AG08395 (cell line): Measurements from ENCODE around the gene CHMP6.
"Not testable (repeated sequence)": the region's sequence is repeated elsewhere in the genome, so short reads cannot be mapped to it uniquely, and the experiment has no call there.

Source experiments
- DNase-seq: peaks from one replicate; pipeline ENCODE4 v3.0.0; 2012; ENCODE audit warnings: mixed read lengths, low spot score

Gene CHMP6

DNA sequence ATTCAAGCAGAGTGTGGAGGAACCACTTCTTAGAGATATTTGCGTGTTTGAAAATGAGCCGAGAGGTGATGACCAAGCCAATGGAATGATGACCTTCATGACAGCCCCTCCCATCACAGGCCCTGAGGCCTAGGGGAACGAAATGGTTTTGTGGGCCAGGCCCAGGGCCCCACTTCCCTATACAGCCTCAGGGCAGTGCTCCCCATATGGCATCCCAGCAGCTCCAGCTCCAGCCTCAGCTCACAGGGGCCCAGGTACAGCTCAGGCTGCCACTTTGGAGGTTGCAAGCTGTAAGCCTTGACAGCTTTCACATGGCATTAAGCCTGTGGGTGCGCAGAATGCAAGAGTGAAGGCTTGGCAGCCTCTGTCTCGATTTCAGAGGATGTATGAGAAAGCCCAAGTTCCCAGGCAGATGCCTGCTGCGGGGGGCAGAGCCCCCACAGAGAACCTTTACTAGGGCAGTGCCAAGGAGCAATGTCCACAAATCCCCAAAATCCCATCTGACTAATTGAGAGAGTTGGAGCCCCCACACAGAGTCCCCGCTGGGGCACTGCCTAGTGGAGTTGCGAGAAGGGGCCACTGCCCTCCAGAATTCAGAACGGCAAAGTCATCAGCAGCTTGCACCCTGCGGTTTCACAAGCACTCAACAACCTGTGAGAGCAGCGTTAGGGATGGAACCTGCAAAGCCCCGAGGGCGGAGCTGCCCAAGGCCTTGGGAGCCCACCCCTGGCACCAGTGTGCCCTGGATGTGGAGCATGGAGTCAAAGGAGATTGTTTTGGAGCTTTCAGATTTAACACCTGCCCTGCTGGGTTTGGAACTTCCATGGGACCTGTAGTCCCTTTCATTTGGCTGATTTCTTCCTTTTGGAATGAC lies 21.2 kb downstream of the CHMP6 start:
- DNase-seq: no peak

DNA sequence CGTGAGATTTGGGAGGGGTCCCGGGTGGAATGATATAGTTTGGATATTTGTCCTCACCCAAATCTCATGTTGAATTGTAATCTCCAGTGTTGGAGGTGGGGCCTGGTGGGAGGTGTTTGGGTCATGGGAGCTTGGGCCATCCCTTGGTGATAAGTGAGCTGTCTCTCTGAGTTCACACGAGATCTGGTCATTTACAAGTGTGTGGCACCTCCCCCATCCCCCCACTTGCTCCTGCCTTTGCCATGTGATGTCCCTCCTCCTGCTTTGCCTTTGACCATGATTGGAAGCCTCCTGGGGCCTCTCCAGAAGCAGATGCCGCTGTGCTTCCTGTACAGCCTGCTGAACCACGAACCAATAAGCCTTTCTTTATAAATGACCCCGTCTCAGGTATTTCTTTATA lies 22.0 kb downstream of the CHMP6 start:
- no peak for DNase-seq

DNA sequence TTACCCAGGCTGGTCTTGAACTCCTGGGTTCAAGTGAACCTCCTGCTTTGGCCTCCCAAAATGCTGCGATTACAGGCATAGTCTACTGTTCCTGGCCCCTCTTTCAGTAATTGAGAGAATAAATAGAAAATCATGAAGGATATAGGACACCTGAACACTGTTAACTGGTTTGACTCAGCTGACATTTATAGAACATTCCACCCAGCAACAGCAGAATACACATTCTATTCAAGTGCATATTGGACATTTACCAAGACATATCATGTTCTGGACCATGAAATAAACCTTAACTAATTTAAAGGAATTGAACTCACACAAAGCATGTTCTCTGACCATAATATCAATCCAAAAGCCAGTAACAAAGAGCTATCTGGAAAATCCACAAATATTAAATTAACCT lies 23.5 kb downstream of the CHMP6 start:
- DNase-seq: no peak

DNA sequence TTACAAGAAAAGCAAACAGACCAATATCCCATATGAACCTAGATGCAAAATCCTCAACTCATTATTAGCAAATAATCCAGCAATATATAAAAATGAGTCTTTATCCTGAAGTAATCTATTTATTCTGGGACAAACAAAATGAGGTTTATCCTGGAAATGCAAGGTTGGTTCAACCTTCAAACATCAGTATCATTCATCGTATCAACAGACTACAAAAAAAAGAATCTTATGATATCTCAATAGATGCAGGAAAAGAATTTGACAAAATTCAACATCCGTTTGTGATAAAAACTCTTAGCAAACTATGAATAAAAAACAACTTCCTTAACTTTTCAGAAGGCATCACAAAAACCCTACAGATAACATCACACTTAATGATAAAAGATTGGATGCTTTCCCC lies 24.9 kb downstream of the CHMP6 start:
- DNase-seq: peak; percentile 3

DNA sequence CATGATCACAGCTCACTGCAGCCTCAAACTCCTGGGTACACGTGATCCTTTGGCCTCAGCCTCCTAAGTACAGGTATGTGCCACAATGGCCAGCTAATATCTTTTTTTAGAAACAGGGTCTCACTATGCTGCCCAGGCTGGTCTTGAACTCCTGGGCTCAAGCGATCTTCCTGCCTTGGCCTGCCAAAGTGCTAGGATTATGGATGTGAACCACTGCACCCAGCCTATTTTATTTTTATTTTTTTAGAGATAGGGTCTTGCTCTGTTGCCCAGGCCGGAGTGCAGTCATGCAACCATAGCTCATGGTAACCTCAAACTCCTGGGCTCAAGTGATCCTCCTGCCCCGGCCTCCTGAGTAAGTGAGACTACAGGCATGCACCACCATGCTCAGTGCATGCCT lies 25.7 kb downstream of the CHMP6 start:
- not testable (repeated sequence) for DNase-seq

DNA sequence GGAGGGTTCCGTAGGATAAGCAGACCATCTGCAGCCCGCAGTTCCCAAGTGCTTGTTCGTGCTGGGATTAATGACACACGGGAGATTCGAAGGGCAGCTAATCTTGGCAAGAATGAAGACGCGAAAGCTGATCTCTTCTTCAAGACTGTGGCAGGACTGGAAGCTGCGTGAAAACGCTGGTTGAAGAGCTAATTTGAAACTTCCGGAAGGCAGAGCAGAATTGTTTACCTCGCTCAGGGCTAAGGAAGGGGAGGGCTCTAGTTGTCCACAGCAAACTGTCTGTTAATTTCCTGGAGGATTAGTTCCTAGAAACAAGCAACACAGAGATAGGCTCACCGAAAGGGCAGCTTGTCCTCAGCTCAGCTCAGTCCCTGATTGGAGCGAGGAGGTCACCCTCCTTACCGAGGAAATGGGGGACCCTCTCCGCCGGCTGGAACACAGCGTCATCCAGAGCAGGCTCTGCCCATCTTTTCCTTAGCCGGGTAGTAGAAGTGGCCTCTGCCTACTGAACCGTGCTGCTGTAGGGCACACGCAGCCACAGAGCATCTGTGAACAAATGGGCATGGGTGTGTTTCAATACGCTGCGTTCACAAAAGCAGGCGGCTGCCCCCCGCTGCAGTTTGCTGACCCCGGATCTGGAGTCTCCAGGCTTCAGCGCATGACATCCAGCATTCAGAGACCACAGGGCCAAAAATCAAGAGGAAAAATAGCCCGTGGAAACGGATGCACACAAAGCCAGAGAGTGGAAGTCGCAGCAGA lies 26.6 kb downstream of the CHMP6 start:
- peak; percentile 54 for DNase-seq

DNA sequence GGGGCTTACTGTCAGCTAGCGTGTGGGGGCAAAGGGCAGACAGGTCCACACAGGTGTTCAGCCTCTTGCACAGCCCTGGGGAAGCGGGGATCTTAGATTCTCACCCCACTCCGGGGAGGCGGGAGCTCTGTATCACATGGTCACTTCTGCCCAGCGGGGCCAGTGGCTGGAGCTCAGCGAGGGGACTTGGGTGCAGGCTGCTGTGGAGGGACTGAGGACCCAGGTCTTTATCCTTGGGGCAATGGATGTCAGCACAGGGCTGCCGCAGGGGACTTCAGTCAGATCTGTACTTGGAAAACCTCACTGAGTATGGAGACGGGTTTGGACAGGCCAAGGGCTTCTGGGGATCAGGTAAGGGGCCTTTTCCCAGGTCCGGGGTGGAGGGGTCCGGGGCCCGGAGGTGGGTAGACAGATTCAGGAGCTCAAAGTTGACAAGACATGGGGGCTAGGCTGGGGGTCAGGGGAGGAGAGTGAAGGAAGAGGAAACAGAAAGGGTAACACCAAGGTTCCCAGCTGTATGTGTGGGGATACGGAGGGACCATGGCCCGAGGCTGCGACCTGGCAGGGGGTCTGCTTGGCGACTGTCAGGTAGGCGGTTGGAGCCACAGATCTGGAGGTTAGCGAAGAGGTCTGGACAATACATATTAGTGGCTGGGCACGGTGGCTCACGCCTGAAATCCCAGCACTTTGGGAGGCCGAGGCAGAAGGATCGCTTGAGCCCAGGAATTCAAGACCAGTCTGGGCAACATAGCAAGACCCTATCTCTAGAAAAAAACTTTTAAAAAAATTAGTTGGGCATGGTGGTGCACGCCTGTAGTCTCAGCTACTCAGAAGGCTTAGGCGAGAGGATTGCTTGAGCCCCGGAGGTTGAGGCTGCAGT lies 28.2 kb downstream of the CHMP6 start:
- no peak for DNase-seq

DNA sequence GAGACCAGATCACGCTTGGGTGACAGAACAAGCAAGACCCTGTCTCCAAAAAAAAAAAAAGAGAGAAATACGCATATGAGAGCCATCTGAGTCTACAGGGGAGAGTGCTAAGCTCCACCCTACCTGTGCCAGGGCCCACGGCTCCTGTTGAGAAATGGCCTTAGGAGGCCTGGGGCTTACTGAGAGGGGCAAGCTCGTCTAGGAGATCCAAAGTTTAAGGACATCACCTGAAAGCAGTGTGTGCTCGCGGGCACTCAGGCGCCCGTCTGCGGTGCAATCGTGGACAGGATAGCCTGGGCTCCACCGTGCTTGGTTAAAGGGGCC lies 28.8 kb downstream of the CHMP6 start:
- DNase-seq: no peak

DNA sequence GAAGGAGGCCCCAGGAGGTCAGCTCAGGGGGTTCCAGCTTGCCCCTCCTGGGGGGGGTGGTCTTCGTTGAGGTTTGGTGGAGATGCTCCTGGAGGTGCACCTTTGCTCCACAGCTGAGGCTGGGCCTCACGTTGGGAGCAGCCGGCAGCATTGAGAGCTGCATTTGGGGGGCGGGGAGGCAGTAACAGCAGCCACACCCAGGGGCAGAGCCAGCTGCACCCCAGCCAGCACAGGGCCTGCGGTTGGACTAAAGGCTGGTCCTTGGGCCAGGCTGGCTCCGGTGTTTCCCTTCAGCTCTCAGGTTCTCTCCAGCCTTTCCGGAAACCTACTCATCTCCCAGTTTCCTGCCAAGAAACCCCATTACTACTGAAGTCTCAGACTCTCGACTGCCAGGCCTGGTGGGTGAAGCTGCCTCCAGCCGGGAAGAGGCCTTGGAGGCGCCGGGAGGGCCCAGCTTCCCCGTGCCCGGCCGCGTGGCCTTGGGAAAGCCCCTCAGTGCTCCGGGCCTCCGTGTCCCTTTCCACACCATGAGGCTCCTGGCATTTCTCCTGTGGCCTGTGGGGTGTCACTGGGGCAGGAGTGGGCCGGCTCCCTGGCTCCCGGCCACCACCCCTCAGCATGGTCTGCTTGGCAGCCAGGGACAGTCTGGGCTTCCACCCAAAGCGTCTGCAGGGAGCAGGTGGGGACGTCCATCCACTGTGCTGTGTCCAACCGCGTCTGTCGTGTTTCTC lies 29.3 kb downstream of the CHMP6 start:
- peak; percentile 81 for DNase-seq

DNA sequence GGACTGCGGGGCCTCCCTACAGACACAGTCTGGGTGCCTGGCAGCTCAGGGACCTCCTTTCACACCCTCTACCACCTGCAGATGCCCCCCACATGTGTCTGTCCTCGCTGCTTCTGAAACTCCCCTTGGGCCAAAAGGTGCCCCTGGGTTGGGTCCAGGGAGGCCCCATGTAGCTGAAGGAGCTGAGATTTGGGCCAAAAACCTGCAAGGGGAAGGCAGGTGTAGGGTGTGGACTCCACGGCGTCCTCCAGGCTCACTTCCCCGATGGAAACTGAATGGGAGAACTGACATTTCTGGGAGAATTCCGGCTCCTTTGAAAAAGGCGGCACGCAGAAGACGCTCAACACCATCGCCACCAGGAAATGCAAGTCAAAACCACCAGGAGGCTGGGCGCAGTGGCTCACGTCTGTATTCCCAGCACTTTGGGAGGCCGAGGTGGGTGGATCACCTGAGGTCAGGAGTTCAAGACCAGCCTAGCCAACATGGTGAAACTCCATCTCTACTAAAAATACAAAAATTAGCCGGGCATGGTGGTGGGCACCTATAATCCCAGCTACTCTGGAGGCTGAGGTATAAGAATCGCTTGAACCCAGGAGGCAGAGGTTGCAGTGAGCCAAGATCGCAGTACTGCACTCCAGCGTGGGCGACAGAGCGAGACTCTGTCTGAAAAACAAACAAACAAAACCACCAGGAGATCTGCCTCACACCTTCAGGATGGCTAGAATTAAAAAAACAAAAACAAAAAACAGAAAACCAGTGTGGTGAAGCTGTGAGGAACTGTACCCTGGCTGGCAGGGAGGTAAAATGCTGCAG lies 30.1 kb downstream of the CHMP6 start:
- no peak for DNase-seq

DNA sequence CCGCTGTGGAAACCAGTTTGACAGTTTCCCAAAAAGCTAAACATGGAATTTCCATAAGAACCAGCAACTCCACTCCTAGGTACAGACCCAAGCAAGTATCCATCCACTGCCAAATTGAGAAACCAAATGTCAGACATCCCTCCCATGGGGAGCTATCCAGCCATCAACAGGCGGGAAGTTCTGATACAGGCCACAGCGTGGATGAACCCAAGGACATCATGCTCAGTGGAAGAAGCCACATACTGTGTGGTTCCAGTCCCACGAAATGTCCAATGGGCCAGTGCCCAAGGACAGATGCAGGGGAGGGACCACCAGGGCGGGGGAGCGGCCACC lies 30.7 kb downstream of the CHMP6 start:
- no peak for DNase-seq

DNA sequence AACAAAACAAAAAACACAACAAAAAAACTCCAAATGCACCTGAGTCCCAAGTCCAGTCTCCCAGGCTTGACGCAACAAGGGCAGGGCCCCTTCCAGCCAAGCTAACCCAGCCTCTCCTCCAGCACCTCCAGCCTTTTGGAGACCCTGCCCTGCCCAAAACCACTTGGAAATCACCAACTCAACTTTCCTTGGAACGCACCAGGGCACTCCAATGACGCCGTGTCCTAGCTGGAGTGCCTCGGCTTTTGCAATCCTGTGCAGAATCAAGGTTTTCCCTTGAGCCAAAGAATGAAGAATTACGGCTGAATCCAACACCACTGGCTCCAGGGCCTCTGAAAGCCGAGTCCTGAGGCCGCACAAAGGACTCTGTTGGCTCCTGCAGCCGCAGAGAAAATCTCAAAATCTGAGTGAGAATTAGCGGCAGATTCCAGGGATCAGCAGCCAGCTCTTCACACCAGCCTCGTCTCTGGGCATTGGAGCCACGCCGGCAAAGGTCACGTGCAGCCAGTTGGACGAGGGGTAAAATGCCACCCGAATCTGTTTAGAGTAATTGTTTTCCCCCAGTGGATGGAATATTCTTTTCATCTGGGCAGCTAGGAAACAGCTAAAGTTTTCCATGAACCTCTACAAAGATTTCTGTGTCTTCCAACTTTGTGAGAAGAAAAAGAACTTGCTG lies 33.6 kb downstream of the CHMP6 start:
- no peak for DNase-seq

DNA sequence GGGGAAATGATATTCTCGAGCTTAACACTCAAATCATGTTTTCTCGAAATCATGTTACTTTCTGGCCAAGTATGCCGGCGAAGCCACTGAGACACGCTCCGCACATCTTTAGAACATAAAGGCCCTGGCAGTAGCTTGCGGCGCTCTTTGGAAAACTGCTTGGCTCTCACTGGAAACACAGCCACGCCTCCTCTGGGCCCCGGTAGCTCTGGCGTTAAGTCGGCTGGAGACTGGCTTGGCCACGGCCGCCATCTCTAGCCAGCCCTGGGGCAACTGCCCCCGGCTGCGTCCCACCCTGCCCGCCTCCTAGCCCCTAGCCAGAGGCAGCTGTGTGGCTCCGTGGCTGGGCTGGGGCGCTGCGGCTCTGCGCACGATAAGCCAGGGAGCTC lies 34.1 kb downstream of the CHMP6 start:
- DNase-seq: no peak

DNA sequence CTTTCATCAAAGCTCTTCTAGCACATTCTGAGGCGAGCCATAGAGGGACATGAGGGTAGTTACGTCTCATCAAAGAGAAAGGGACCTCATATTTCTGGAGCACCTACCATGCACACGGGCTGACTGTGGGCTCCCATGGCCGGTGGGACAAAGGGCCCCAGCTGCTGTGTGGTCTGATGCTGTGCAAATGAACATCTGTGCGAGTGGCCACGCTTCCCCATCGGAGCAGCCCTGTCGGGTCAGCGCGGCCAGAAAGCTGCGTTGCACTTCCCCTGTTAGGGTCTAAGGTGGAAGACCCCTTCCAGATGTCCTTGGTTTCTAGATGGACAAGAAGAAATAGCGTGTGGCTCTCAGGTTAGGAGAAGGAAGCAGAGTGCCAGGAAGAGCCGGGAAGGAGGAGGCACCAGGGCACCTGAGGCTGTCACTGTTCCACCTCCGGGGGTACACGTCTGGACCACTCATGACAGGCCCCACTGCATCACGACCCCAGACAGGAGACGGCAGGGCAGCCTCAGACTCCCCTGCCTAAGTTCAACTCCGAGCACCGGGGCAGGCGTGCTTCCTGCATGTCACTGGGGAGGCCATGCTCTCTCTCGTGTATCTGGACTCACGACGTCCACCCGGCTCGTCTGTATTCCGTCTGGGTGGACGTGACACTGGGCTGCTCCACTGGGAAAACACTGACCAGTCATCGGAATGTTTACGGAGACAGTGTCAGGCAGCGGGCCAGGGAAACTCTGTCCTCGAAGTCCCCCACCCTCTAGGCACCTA lies 34.8 kb downstream of the CHMP6 start:
- DNase-seq: no peak

DNA sequence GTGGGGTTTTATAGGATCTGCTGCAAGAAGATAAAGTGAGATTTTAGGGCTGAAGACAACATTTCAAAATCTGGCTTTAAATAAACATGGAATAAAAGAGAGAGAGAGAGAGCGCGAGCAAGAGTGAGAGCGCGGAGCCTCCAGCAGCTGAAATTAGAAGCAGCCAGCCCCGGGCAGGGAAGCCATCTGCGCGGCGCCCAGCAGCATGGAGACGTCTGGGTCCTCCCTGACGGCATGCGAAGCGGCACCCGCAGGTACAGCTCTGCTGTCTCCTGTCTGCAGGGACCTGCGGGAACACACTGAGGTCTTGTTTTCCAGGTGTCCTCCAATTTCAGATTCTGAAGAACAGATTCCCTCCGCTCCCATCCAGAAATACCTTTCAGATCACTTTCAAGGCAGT lies 35.4 kb downstream of the CHMP6 start:
- no peak for DNase-seq

DNA sequence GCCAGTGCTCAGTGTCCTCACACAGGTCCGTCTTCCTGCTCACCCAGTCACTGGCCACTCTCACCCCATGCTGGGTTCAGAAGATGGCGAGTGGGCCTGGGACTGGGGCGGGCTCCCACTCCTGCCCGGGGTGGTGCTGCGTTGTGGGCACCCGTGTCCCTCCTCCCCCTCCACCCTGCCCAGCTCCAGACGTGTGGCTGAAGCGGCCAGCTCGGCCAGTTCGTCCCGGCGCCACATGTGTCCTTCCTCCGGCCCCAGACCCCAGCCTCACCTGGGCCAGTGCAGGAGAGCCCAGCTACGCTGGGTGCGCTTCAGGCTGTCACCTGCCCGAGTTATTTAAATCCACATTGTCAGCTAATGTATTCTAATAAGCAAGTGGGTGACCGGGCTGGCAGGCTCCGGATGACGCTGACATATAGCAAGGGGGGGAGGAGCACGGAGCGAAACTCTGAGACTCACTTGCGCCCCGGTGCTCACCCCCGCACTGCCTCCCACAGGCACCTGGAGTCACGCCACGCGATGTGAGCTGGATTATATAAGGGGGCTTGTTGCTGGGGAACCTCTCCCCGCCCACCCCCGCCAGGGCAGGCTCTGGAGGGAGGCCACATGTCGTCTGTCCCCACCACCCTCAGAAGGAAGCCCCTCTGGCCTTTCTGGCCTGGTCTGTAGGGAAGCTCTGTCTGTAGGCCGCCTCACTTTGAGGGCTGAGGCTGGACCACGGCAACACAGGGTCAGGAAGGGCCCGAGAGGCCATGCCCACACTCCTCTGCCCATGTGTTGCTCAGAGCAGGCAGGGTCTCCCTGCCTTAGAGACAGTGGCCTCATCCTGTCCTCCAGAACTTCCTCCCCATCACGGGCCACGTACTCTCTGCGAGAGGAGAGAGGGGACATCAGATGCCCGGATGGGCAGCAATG lies 36.2 kb downstream of the CHMP6 start:
- DNase-seq: no peak

DNA sequence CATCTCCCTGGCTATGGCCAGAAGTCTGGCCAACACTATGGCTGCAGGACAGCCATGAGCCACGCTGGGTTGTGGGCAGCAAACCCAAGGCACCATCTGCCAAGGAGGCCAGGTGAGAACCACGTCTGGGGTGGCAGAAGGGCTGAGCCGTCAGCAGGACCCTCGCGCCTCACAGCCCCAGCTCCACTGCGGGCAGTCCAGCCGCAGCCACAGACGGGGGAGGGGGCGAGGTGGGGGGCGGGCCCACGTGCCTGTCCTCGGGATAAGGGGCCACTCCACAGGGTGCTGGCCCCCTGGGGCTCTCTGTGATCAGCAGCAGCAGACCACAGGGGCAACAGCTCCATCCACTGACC lies 36.8 kb downstream of the CHMP6 start:
- DNase-seq: no peak

DNA sequence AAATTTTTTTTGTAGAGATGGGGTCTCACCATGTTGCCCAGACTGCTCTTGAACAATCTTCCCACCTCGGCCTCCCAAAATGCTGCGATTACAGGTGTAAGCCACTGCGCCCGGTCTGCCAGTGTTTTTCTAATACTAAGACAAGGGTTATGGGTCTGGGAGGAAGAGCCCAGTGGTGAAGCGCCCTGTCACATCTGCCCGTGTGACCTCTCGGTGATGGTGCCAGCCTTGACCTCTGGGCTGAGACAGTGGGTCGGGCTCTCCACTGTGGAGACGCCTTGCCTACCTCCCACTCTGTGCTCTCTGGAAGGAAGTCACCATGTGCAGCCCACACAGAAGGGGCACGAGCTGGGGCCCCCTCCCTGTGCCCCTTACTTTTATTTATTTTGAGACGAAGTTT lies 38.2 kb downstream of the CHMP6 start:
- DNase-seq: no peak

DNA sequence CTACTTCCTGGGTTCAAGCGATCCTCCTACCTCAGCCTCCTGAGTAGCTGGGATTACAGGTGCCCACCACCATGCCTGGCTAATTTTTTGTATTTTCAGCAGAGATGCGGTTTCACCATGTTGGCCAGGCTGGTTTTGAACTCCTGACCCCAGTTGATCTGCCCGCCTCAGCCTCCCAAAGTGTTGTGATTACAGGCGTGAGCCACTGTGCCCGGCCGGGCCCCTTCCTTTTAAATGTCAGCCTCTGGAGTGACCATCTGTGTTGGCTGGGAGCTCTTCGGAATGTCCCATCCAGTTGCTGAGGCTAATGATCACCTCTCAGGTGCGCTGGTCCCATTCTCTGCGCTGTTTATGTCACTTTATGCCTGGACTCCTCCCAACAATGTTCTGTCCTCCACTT lies 38.7 kb downstream of the CHMP6 start:
- not testable (repeated sequence) for DNase-seq
